ENCODE results near the gene DPP10. TPM values are rescaled to one million over a fixed set of nuclear protein-coding genes. Genes with fewer than 3 reads are reported as not detected.

DPP10 gene
- total RNA-seq, 1 donor from 2014 or later, result 6.5 TPM

GRCh38 chr2:115771516-115771915 is 1329.1 kb downstream of the DPP10 start:
- Mint-ChIP-seq H3K27ac (no peak overlapping the region), H3K36me3 (no peaks in the 10 kb centered on the region), H3K9me3 (no peaks in the 10 kb centered on the region), H3K4me3 (no peak overlapping the region), H3K27me3 (ENCODE audit: insufficient read depth, low read depth) (no peaks in the 10 kb centered on the region), H3K4me1 (no peaks in the 10 kb centered on the region)
- no peaks in the 10 kb centered on the region for H3K27me3 ChIP-seq
- no peaks in the 10 kb centered on the region for H3K36me3 ChIP-seq
- H3K4me3 ChIP-seq, result no peak overlapping the region
- H3K4me1 ChIP-seq, result no peaks in the 10 kb centered on the region
- no peaks in the 10 kb centered on the region for H4K20me1 ChIP-seq (ENCODE audit: low read depth)
- H2AFZ ChIP-seq (replicated peaks), result no peak overlapping the region
- TF ChIP-seq EZH2phosphoT487 (IDR thresholded peaks at IDR 0.05), result no peak
- no peak for TF ChIP-seq CTCF (IDR thresholded peaks at IDR 0.05)
- no peak for TF ChIP-seq EZH2 (IDR thresholded peaks at IDR 0.05)
- H3K9me3 ChIP-seq (ENCODE audit: low read depth), result no peaks in the 10 kb centered on the region
- no peak overlapping the region for H3K4me2 ChIP-seq
- no peak for DNase-seq (ENCODE audit: low spot score)
- H3K79me2 ChIP-seq (ENCODE audit: low read depth), result no peaks in the 10 kb centered on the region
- no peaks in the 10 kb centered on the region for H3F3A ChIP-seq (ENCODE audit: low read depth)
- no peak overlapping the region for H3K9ac ChIP-seq
- no peak overlapping the region for H3K27ac ChIP-seq

- no peaks in the 10 kb centered on the region for H3K9me3 Mint-ChIP-seq
- H3K27ac Mint-ChIP-seq, result no peak overlapping the region
- DNase-seq (ENCODE audit: low spot score), result no peak
- Histone ChIP-seq H3K36me3 (no peaks in the 10 kb centered on the region), H3K79me2 (ENCODE audit: low read depth) (no peaks in the 10 kb centered on the region), H3K4me1 (no peaks in the 10 kb centered on the region), H3K27me3 (no peaks in the 10 kb centered on the region), H3K4me2 (no peak overlapping the region), H3K9me3 (ENCODE audit: low read depth) (no peaks in the 10 kb centered on the region), H4K20me1 (ENCODE audit: low read depth) (no peaks in the 10 kb centered on the region), H3K4me3 (no peak overlapping the region), H3F3A (ENCODE audit: low read depth) (no peaks in the 10 kb centered on the region), H3K27ac (no peak overlapping the region), H2AFZ (replicated peaks) (no peak overlapping the region), H3K9ac (no peak overlapping the region)
- H3K4me1 Mint-ChIP-seq, result no peaks in the 10 kb centered on the region
- no peak overlapping the region for H3K4me3 Mint-ChIP-seq
- TF ChIP-seq CTCF (IDR thresholded peaks at IDR 0.05), result no peak
- TF ChIP-seq EZH2phosphoT487 (IDR thresholded peaks at IDR 0.05), result no peak
- no peaks in the 10 kb centered on the region for H3K36me3 Mint-ChIP-seq
- no peaks in the 10 kb centered on the region for H3K27me3 Mint-ChIP-seq (ENCODE audit: insufficient read depth, low read depth)
These were observed 1331.9 kb downstream of the DPP10 start for GRCh38 chr2:115774361-115774760.

DNA sequence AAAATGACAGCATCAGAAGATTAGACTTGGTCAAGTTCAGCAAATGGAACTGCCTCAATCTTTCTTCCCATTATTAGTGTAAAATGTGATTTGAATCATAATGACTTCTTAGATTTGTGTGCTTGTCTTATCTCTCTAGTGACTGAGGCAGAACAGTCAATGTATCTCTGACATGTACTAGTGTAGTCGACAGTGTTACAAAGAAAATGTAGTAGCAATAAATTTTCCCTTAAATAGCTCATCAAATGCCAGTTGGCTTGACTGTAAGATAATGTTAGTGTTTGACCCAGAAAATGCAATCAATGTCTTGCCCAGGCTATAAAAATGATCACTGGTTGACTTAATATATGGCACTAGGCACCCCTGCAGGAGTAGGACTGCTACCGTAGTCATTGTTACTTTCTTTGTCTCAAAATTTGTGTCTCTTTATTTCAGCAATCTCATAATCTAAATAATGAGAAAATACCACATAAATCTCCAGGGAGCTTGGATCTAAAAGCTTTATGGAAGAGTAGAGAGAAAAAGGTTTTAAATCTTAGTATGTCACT is 1336.7 kb downstream of the DPP10 start:
- H3K4me3 ChIP-seq, result no peak overlapping the region
- TF ChIP-seq EZH2 (IDR thresholded peaks at IDR 0.05), result no peak
- no peak for TF ChIP-seq EZH2phosphoT487 (IDR thresholded peaks at IDR 0.05)
- TF ChIP-seq CTCF (IDR thresholded peaks at IDR 0.05), result no peak
- no peaks in the 10 kb centered on the region for H3K27me3 ChIP-seq

More for the DNA sequence above, 1336.7 kb downstream of the DPP10 start:
- Mint-ChIP-seq H3K36me3 (no peaks in the 10 kb centered on the region), H3K27me3 (ENCODE audit: insufficient read depth, low read depth) (no peaks in the 10 kb centered on the region), H3K27ac (no peak overlapping the region), H3K4me1 (no peaks in the 10 kb centered on the region), H3K4me3 (no peak overlapping the region), H3K9me3 (no peaks in the 10 kb centered on the region)
- no peak overlapping the region for H3K27ac ChIP-seq
- H3K4me2 ChIP-seq, result no peak overlapping the region
- H3K79me2 ChIP-seq (ENCODE audit: low read depth), result no peaks in the 10 kb centered on the region
- DNase-seq (ENCODE audit: low spot score), result no peak
- H3F3A ChIP-seq (ENCODE audit: low read depth), result no peaks in the 10 kb centered on the region
- H3K36me3 ChIP-seq, result no peaks in the 10 kb centered on the region
- H3K9me3 ChIP-seq (ENCODE audit: low read depth), result no peaks in the 10 kb centered on the region
- no peak overlapping the region for H2AFZ ChIP-seq (replicated peaks)
- no peak overlapping the region for H3K9ac ChIP-seq
- no peaks in the 10 kb centered on the region for H3K4me1 ChIP-seq
- H4K20me1 ChIP-seq (ENCODE audit: low read depth), result no peaks in the 10 kb centered on the region

All from neural progenitor cell (in vitro differentiated cells).